Smooth muscle cell (in vitro differentiated cells): ENCODE measurements around the gene LARP6. TPM values are rescaled to one million over a fixed set of nuclear protein-coding genes. Genes with fewer than 3 reads are reported as not detected.

Source experiments
- DNase-seq: peaks from one replicate; lab custom pipeline; 2025; ENCODE audit not compliant: unreplicated experiment; lab: John Stamatoyannopoulos, UW
- H2AFZ ChIP-seq: fragments of 200-600 bp; sonication (generic); 2 replicates; pipeline ENCODE4 v1.6.0; 2016; ENCODE audit warnings: antibody characterized with exemption, low read depth, mild to moderate bottlenecking
- H3F3A ChIP-seq: fragments of 200-600 bp; sonication (generic); 2 replicates; pipeline ENCODE4 v1.6.0; 2017; ENCODE audit warnings: antibody characterized with exemption, low read depth
- H3K27ac ChIP-seq: fragments of 200-600 bp; sonication (generic); 2 replicates; pipeline ENCODE4 v1.5.1; 2016; ENCODE audit warnings: low read depth, mild to moderate bottlenecking
- H3K27me3 ChIP-seq: fragments of 200-600 bp; sonication (generic); 2 replicates; pipeline ENCODE4 v1.6.1; 2016; ENCODE audit warnings: low read depth, mild to moderate bottlenecking
- H3K36me3 ChIP-seq: fragments of 200-600 bp; sonication (generic); 2 replicates; pipeline ENCODE4 v1.5.1; 2016; ENCODE audit warnings: low read depth
- H3K4me1 ChIP-seq: fragments of 200-600 bp; sonication (generic); 2 replicates; pipeline ENCODE4 v1.5.1; 2016; ENCODE audit warnings: low read depth
- H3K4me2 ChIP-seq: fragments of 200-600 bp; sonication (generic); 2 replicates; pipeline ENCODE4 v1.6.0; 2016; ENCODE audit warnings: mild to moderate bottlenecking
- H3K4me3 ChIP-seq: fragments of 200-600 bp; sonication (generic); 2 replicates; pipeline ENCODE4 v1.5.1; 2016; ENCODE audit warnings: mild to moderate bottlenecking
- H3K79me2 ChIP-seq: fragments of 200-600 bp; sonication (generic); 2 replicates; pipeline ENCODE4 v1.6.0; 2016; ENCODE audit warnings: low read depth, mild to moderate bottlenecking
- H3K9ac ChIP-seq: fragments of 200-600 bp; sonication (generic); 2 replicates; pipeline ENCODE4 v1.6.0; 2016; ENCODE audit warnings: low read depth
- H3K9me3 ChIP-seq: fragments of 200-600 bp; sonication (generic); replicated peaks from 2 replicates; pipeline ENCODE4 v1.5.1; 2016; ENCODE audit warnings: low read depth
- H4K20me1 ChIP-seq: fragments of 200-600 bp; sonication (generic); 2 replicates; pipeline ENCODE4 v1.6.0; 2016; ENCODE audit warnings: low read depth
- WGBS: methylation state at CpG from one replicate; pipeline ENCODE4 v1.1.7; 2016; ENCODE audit warnings: low lambda C conversion rate; 5-methylcytosine and 5-hydroxymethylcytosine counted together
- polyA plus RNA-seq: library from polyadenylated mRNA; unstranded; fragments of >200 nt; fragmentation: Nextera tagmentation; extraction: Ambion mirVana; gene quantifications from 2 replicates; pipeline ENCODE4 v1.2.1, GENCODE V29; 2016
- total RNA-seq: library from RNA; depleted of rRNA; stranded (reverse); fragments of >200 nt; gene quantifications from 2 replicates; pipeline ENCODE4 v1.2.3, GENCODE V29; 2014
- TF ChIP-seq, protein P1 (sequence below): fragments of 200-600 bp; sonication (generic); IDR thresholded peaks from 2 replicates; pipeline ENCODE4 v1.5.1; 2017; ENCODE audit warnings: borderline replicate concordance, mild to moderate bottlenecking, antibody characterized with exemption; ENCODE audit not compliant: insufficient read depth, poor library complexity, severe bottlenecking

The LARP6 gene
- total and polyA plus RNA-seq, 2 experiments from 2014 or later, result 55.1 to 69.5 TPM

DNA sequence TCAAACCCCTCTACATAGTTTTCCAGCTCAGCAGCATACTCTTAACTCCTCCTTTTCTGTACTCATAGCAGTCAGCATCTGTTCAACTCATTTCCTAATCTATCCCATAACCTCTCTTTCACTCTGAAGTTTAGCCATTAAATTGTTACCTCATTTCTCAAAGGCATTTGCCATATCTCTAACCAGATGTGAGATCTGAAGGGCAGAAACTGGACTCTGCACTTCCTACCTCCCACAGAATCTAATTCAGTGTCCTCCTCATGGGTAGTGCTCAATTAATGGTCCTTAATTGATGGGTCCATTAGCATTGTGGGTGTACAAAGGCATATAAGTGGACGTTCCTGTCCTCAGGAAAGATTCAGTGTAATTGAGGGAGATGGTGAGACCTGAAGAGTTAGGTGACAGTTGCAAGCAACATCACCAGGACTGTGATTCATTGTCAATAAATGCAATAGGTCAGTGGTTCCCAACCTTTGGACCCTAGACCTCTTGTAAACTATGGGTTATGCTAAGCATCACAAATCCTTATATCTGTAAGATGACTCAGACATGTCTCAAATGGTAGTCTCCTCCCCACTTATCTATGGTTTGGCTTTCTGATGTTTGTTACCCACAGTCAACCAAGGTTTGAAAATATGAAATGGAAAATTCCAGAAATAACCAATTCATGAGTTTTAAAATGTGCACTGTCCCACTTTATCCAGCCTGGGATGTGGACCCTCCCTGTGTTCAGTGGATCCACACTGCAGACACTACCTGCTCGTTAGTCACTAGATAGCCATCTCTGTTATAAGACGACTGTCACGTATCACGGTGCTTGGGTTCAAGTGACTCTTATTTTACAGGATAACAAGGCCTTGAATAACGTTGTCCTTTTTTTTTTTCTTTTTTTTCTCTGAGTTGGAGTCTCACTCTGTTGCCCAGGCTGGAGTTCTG is 65.6 kb downstream of the LARP6 start:
- TF ChIP-seq, protein P1, sequence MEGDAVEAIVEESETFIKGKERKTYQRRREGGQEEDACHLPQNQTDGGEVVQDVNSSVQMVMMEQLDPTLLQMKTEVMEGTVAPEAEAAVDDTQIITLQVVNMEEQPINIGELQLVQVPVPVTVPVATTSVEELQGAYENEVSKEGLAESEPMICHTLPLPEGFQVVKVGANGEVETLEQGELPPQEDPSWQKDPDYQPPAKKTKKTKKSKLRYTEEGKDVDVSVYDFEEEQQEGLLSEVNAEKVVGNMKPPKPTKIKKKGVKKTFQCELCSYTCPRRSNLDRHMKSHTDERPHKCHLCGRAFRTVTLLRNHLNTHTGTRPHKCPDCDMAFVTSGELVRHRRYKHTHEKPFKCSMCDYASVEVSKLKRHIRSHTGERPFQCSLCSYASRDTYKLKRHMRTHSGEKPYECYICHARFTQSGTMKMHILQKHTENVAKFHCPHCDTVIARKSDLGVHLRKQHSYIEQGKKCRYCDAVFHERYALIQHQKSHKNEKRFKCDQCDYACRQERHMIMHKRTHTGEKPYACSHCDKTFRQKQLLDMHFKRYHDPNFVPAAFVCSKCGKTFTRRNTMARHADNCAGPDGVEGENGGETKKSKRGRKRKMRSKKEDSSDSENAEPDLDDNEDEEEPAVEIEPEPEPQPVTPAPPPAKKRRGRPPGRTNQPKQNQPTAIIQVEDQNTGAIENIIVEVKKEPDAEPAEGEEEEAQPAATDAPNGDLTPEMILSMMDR, result no peak
- H3K4me1 ChIP-seq, result peaks cover 7% of the 10 kb centered on the region

DNA sequence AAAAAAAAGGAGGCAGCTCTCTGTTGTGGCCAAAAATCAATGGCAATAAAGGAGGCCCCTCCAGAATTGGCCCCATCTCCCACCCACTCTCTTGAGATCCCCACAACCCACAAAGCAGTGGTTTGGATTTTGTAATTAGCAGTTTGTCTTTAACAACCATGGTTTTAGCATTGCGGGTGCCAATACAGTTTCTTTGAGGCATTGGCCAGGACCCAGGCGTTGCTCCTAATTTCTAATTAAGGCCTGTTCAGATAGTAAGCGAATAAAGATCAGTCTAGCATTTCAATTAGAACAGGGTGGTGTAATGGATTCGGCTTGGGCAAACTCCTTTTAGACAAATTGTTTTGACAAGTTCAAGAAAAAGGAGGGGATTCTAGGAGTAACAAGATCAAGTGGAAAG is 67.0 kb downstream of the LARP6 start:
- Histone ChIP-seq H3K4me1 (peaks cover 13% of the 10 kb centered on the region), H3K9me3 (no peaks in the 10 kb centered on the region), H3K9ac (no peak overlapping the region), H3F3A (peaks cover 28% of the 10 kb centered on the region), H3K36me3 (no peaks in the 10 kb centered on the region), H3K27ac (peak overlapping the region; percentile 85), H2AFZ (no peak overlapping the region), H4K20me1 (no peaks in the 10 kb centered on the region), H3K4me2 (peak overlapping the region; percentile 50), H3K27me3 (no peaks in the 10 kb centered on the region), H3K79me2 (no peaks in the 10 kb centered on the region), H3K4me3 (no peak overlapping the region)
- 93% methylated on average over 4 of the region's 4 CpGs for WGBS
- TF ChIP-seq, protein P1, result no peak
- no peak for DNase-seq

More for the DNA sequence above, 65.6 kb downstream of the LARP6 start:
- Histone ChIP-seq H3K4me3 (no peak overlapping the region), H3K9ac (no peak overlapping the region), H4K20me1 (no peaks in the 10 kb centered on the region), H3K27me3 (no peaks in the 10 kb centered on the region), H3K36me3 (no peaks in the 10 kb centered on the region), H3F3A (peaks cover 25% of the 10 kb centered on the region), H3K79me2 (no peaks in the 10 kb centered on the region), H3K9me3 (no peaks in the 10 kb centered on the region), H3K27ac (peak overlapping the region; percentile 85), H3K4me2 (peak overlapping the region; percentile 50), H2AFZ (no peak overlapping the region)
- DNase-seq, result no peak
- 16% methylated on average over 6 of the region's 6 CpGs for WGBS

DNA sequence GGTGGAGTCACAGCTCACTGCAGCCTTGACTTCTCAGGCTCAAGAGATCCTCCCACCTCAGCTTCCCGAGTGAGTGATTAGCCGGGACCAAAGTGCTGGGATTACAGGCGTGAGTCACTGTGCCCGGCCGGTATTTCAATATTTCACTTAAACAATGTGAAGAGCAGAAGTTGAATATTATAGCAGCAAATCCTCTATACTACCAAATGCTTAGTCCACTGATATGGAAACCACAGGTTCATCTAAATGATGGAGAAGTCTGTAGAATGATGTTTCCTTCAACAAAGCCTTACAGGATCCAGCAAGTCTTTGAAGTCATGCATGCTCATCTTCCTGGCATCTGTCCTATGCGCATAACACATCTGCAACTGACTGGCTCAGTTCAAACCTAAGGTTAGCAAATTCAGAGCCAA is 70.3 kb downstream of the LARP6 start:
- Histone ChIP-seq H3K4me2 (peak overlapping the region; percentile 6), H3K36me3 (no peaks in the 10 kb centered on the region), H3F3A (peaks cover 22% of the 10 kb centered on the region), H3K79me2 (no peaks in the 10 kb centered on the region), H3K27ac (peak overlapping the region; percentile 32), H2AFZ (no peak overlapping the region), H3K4me1 (peaks cover 11% of the 10 kb centered on the region), H3K4me3 (no peak overlapping the region), H3K9ac (no peak overlapping the region), H3K9me3 (no peaks in the 10 kb centered on the region), H4K20me1 (no peaks in the 10 kb centered on the region), H3K27me3 (no peaks in the 10 kb centered on the region)
- 8% methylated on average over 6 of the region's 6 CpGs for WGBS
- TF ChIP-seq, protein P1, result no peak
- DNase-seq, result no peak
